ENCODE results near the gene SHC2.

GRCh38 chr19:508204-509150, 47.6 kb upstream of the SHC2 start:
- TF ChIP-seq CTCF (IDR thresholded peaks at IDR 0.05) (no peak), EP300 (IDR thresholded peaks at IDR 0.05) (no peak), POLR2AphosphoS5 (IDR thresholded peaks at IDR 0.05) (no peak), POLR2A (IDR thresholded peaks at IDR 0.05) (no peak)
